ENCODE measurements around the gene PTGDS.

Gene PTGDS

GRCh38 chr9:136957901-136958300, 19.4 kb upstream of the PTGDS start:
- no peak for DNase-seq (ENCODE audit: low spot score)

DNA sequence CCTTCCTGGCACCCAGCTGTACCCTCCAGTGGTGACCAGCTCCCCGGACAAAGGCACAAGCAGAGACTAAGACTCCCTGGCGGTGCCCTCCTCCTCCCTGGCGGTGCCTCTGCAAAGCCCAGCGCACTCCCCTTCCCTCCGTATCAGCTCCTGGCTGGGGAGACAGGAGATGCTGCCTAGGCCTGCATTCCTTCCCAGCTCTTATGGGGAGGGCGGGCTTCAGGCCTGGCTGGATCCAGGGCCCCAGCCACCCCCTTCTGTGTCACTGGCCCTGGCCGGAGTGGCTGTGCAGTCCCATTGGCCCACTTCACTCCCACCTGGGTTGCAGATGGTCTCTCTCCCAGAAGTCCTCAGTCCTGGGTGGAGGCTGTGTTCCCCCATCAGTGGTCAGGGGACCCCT, 18.8 kb upstream of the PTGDS start:
- DNase-seq (ENCODE audit: low spot score), result no peak

GRCh38 chr9:136958898-136959850, 18.1 kb upstream of the PTGDS start:
- no peak for DNase-seq (ENCODE audit: low spot score)

GRCh38 chr9:136960212-136960937, 16.9 kb upstream of the PTGDS start:
- no peak for DNase-seq (ENCODE audit: low spot score)

GRCh38 chr9:136960938-136961275, 16.4 kb upstream of the PTGDS start:
- no peak for DNase-seq (ENCODE audit: low spot score)

GRCh38 chr9:136961279-136962065, 15.8 kb upstream of the PTGDS start:
- no peak for DNase-seq (ENCODE audit: low spot score)

DNA sequence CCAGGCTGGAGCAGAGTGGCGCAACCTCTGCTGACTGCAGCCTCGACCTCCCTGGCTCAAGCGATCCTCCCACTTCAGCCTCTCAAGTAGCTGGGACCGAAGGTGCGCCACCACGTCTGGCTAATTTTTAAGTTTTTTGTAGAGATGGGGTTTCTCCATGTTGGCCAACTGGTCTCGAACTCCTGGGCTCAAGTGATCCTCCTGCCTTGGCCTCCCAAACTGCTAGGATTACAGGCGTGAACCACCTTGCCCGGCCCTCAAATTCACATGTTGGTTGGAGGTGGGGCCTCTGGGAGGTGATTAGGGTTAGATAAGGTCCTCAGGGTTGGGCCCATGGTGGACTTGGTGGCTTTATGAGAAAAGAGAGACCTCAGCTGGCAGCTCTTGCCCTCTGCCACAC, 15.1 kb upstream of the PTGDS start:
- DNase-seq (ENCODE audit: low spot score), result no peak

DNA sequence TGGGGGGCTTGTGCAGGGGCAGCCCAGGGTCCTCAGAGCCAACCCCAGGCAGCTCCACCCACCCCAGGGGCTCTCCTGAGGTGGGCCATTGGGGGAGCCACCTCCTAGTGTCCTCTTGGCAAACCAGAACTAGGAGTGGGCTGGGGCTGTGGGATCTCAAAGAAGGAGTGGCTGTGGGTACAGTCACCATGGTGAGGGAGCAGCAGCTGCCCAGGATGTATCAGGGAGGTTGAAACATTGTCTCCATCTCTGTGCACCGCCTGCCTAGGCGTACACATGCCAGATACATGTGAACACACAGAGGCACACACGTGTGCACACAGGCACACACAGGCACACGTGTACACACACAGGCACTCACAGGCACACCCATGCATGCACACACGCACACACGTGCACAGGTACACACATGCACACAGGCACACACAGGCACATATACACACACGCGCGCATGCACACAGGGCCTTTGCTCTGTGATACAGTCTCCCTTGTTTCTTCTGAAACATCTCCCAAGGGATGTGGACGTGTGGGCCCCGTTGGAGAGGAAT, 14.5 kb upstream of the PTGDS start:
- no peak for DNase-seq (ENCODE audit: low spot score)

DNA sequence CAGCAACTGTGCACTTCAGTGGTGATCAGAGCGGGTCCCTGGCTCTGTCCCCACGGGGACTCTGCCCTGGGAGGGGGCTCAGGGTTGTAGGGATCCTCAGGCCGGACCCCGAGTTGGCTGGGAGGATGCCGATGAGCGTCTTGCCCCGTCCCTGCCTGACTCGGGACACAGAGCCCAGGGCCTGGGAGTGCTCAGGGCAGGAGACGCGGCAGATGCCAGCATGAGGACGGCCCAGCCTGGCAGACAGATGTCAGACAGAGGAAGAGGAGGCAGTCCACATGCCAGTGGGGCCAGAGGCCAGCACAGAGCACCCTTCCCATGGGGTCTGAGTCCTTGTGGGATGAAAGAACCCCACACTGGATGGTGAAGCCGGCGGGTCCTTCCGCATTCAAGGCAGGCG, 14.0 kb upstream of the PTGDS start:
- no peak for DNase-seq (ENCODE audit: low spot score)

DNA sequence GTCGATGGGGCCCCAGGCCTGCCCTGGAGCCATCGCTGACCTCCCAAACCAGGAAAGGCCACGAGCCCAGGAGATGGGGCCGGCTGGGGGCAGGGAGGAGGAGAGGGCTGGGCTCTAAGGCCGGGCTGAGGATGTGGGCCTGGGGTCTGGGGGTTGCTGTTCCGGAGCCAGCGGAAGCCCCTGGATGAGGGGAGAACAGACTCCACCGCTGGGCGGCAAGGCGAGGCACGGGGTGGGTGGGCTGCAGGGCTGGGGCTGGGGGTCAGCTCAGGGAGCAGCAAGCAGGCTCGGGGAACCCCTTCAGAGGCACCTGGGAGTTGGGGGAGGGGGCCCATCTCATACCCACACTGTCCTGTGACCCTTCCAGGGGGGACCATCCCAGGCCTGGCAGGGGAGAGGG, 13.6 kb upstream of the PTGDS start:
- DNase-seq (ENCODE audit: low spot score), result no peak

DNA sequence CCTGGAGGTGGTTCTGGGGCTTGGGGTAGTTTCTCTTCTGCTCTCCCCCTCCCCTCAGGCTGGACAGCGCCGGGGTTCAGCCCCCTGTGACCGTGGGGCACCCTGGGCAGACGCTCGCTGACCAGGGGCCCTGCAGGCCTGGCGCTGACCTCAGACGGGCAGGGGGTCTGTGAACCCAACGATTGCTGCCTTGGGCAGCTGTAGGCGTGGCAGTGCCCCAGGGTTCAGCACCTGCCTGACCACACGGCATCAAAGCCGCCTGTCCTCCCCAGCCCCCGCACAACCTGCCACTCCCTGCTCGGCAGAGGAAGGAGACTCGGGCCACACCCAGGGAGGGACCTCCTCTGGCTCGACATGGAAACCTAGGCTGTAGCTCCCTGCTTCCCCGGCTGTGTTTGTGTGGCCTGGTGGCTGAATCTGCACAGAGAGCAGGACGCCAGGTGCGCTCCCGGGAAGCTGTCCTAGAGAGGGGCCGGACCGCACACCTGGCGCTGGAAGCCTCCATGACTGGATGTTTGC, 13.1 kb upstream of the PTGDS start:
- DNase-seq (ENCODE audit: low spot score), result no peak

GRCh38 chr9:136964833-136965422, 12.4 kb upstream of the PTGDS start:
- no peak for DNase-seq (ENCODE audit: low spot score)

- DNase-seq (ENCODE audit: low spot score), result no peak
These were observed 11.4 kb upstream of the PTGDS start for GRCh38 chr9:136965771-136966484.

DNA sequence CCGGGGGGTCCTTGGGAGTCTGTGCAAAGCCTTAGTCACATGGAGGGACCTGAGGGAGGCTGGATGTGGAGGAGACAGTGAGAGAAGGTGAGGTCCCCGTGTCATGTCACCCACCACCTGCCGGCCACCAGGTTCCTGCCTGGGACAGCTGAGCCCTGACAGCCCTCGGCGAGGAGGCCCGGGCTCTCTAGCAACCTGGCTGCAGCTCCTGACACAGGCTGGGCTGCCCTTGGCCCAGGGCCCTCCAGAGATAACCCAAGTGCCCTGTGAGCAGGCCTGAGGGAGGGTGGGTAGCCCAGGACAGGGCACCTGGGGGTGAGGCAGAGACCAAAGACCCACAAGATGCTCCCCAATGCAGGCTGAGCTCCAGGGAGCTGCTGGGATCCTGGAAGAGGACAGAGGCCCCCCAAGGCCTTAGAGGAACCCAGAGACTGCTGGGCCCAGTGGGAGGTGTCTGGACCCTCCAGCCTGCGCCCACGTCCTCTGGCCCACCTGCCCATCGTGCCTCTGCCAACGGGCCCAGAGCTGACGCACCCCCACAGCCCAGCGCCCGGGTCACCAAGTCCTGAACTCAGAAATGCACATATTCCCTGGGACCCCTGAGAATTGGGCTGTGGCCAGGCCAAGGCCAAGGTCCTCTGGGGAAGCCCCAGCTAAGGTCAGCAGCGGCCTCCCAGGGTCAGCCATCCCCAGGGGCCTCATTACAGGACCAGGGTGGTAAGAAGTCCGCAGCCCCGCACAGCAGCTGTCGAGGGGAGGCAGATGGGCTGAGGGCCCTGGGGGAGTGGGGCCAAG, 8.8 kb upstream of the PTGDS start:
- no peak for DNase-seq (ENCODE audit: low spot score)

DNA sequence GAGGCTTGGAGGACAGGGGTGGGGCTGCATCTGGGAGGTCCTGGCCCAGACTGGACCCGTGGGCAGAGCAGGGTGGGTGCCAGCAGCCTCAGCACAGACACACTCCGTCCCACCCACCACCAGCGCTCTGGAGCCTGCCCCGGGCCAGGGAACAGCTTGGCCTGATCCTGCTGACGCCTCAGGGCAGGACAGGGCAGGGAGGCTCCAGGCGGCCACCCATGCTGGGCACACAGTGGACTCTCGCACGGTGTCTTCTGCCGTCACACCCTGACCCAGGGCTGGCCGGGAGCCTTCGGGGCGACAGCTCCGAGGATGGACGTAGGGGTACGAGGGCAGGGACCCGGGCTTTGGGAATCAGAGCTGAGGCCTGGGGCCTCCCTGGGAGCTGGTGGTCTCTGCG, 8.2 kb upstream of the PTGDS start:
- no peak for DNase-seq (ENCODE audit: low spot score)

GRCh38 chr9:136969774-136970173, 7.5 kb upstream of the PTGDS start:
- DNase-seq (ENCODE audit: low spot score), result no peak

GRCh38 chr9:136970361-136970760, 6.9 kb upstream of the PTGDS start:
- no peak for DNase-seq (ENCODE audit: low spot score)

GRCh38 chr9:136971746-136972145, 5.6 kb upstream of the PTGDS start:
- no peak for DNase-seq (ENCODE audit: low spot score)

DNA sequence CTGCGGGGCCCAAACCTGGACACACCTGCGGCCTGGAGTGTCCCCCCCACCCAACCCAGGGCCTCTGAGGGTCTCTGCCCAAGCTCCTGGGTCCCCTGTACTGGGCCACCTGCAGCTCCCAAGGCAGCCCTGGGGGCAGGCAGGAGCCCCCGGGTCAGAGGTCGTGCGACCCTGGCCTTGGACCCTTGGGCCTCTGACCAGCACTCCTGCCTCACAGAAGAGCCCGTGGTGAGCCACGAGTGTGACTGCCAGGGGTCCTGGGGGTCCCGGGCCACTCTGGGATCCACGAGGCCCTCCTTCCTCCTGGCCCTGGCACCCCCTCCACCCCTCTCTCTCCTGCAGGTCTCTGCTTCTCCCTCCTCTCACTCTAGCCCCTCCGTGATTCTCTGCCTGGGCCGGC, 5.0 kb upstream of the PTGDS start:
- no peak for DNase-seq (ENCODE audit: low spot score)

GRCh38 chr9:136972743-136973142, 4.6 kb upstream of the PTGDS start:
- DNase-seq (ENCODE audit: low spot score), result no peak

Data from germinal center (tissue), 1 donor.